ENCODE results near the gene GTPBP8. TPM values are rescaled to one million over a fixed set of nuclear protein-coding genes. Genes with fewer than 3 reads are reported as not detected.

Gene GTPBP8
- total and polyA plus RNA-seq, 2 of the 8 experiments (the other 6 are each of a cell fraction or from before 2014, with no cell fraction given), result 25.8 to 27.6 TPM

- no peak overlapping the region for H2AK5ac ChIP-seq (ENCODE audit: low read depth, low read length)
- no peak overlapping the region for H4K8ac ChIP-seq (ENCODE audit: extremely low read depth, insufficient read depth, low read length)
- no peak overlapping the region for H3K27ac ChIP-seq (ENCODE audit: low read depth, low read length)
- 91% methylated on average over 2 of the region's 2 CpGs; no CpG with 5 or more reads in 1 of the 2 experiments for WGBS, 2 experiments (ENCODE audit: extremely low coverage in 1 of 2, insufficient coverage in 1 of 2, insufficient read length in 1 of 2, insufficient replicate concordance in 2 of 2, low coverage in 1 of 2, low lambda C conversion rate in 2 of 2, missing lambda C conversion rate in 1 of 2)
- POLR2A ChIA-PET (ENCODE audit: partially characterized antibody), result no interaction called here
- no peak overlapping the region for H3K4me3 ChIP-seq (ENCODE audit: extremely low read depth in 1 of 4, insufficient read depth in 2 of 4, low read depth in 3 of 4, low read length in 4 of 4)
- no peak for TF ChIP-seq HDAC6 (IDR thresholded peaks at IDR 0.05; ENCODE audit: low read depth, low read length)
- no peak for TF ChIP-seq CBX5 (IDR thresholded peaks at IDR 0.05; ENCODE audit: low read depth, low read length)
- no peak for TF ChIP-seq YY1 (IDR thresholded peaks at IDR 0.05; ENCODE audit: low read depth, low read length)
- TF ChIP-seq JUND (IDR thresholded peaks at IDR 0.05; ENCODE audit: low read length), result no peak
- no peak overlapping the region for H3K18ac ChIP-seq (ENCODE audit: extremely low read depth, low read length)
- H3K79me1 ChIP-seq (ENCODE audit: low read depth, low read length), result no peaks in the 10 kb centered on the region
- no peak overlapping the region for H3K23ac ChIP-seq (ENCODE audit: insufficient read length)
- no peak overlapping the region for H3K9ac ChIP-seq (replicated peaks in 1 of 4; ENCODE audit: extremely low read depth in 1 of 4, low read depth in 3 of 4, low read length in 3 of 4)
- no peak overlapping the region for H2AFZ ChIP-seq (ENCODE audit: low read length)
- H3K14ac ChIP-seq (ENCODE audit: insufficient read length), result no peak overlapping the region
- no peak overlapping the region for H2BK5ac ChIP-seq (ENCODE audit: low read depth, low read length)
- no peak overlapping the region for H2BK120ac ChIP-seq (replicated peaks; ENCODE audit: low read depth, low read length)
- no peaks in the 10 kb centered on the region; a peak in 1 of 8 replicates for H3K36me3 ChIP-seq (ENCODE audit: control insufficient read depth in 2 of 4, insufficient read depth in 4 of 4, low read length in 3 of 4)
- H2BK15ac ChIP-seq (ENCODE audit: low read length), result no peak overlapping the region
- FAIRE-seq (no peak), DNase-seq (ENCODE audit: low read depth in 1 of 2, low spot score in 2 of 2) (no peak)
- H4K5ac ChIP-seq (ENCODE audit: insufficient read length, low read depth, low read length), result no peak overlapping the region
- no peak overlapping the region for H4K91ac ChIP-seq (replicated peaks; ENCODE audit: insufficient read length, low read length)
- H3K56ac ChIP-seq (replicated peaks; ENCODE audit: insufficient read length, low read depth, low read length), result no peak overlapping the region
- CTCF ChIA-PET (ENCODE audit: partially characterized antibody), result interaction anchor here (0.6 to 2.7 kb wide), 7 partner anchors 8 to 671 kb away, joined by 3 to 16 read pairs (median 4); partner anchors contain the start of gene CD200R1
- no peak overlapping the region for H3K4me2 ChIP-seq (ENCODE audit: insufficient read depth in 1 of 2, low read depth in 2 of 2, low read length in 2 of 2)
- no peaks in the 10 kb centered on the region for H3K4me1 ChIP-seq (replicated peaks in 1 of 4; ENCODE audit: control insufficient read depth in 3 of 4, insufficient read depth in 4 of 4, low read length in 3 of 4)
- H3K23me2 ChIP-seq (ENCODE audit: low read depth, low read length), result no peaks in the 10 kb centered on the region
- no peaks in the 10 kb centered on the region for H3K27me3 ChIP-seq (replicated peaks in 1 of 4; ENCODE audit: control insufficient read depth in 3 of 4, extremely low read depth in 1 of 4, insufficient read depth in 3 of 4, low read length in 3 of 4)
- H3K4ac ChIP-seq (replicated peaks; ENCODE audit: insufficient read length, low read depth, low read length), result no peak overlapping the region
- H3K9me3 ChIP-seq (ENCODE audit: insufficient read depth in 2 of 2, low read depth in 1 of 2, low read length in 1 of 2), result peaks cover 10 to 13% of the 10 kb centered on the region in 2 experiments
- no peak overlapping the region for H2BK12ac ChIP-seq (ENCODE audit: low read depth, low read length)
- H3K79me2 ChIP-seq (ENCODE audit: control insufficient read depth in 1 of 2, insufficient read depth in 2 of 2, low read length in 2 of 2), result no peaks in the 10 kb centered on the region
- no peaks in the 10 kb centered on the region for H4K20me1 ChIP-seq (replicated peaks in 1 of 2; ENCODE audit: control insufficient read depth in 1 of 2, insufficient read depth in 2 of 2, low read length in 2 of 2)
- no peak overlapping the region for H2BK20ac ChIP-seq (ENCODE audit: low read length)
Measured at GRCh38 chr3:112966633-112967032, 24.2 kb upstream of the GTPBP8 start.
